ENCODE results near the gene TAMALIN.

GRCh38 chr12:52041695-52042123 is 35.0 kb downstream of the TAMALIN start:
- TF ChIP-seq CTCF (IDR thresholded peaks at IDR 0.05 in 8 of 11, conservative IDR thresholded peaks at IDR 0.05 in 3 of 11): peak in 8 of 11 experiments; percentile 6 to 48 (median 19)
- no peak for TF ChIP-seq POLR2A (IDR thresholded peaks at IDR 0.05)

All from spleen (tissue), 7 donors.